GM19238 (cell line): Measurements from ENCODE around the gene STUM.
"Not testable (repeated sequence)": the region's sequence is repeated elsewhere in the genome, so short reads cannot be mapped to it uniquely, and the experiment has no call there.

ENCODE experiments used
- DNase-seq: peaks from one replicate; pipeline ENCODE4 v3.0.0; 2011; ENCODE audit warnings: low spot score; ENCODE audit not compliant: insufficient read length

The STUM gene

GRCh38 chr1:226580625-226581270 lies 32.2 kb downstream of the STUM start:
- DNase-seq: no peak

- DNase-seq: no peak
Observed at GRCh38 chr1:226581650-226582330, 33.2 kb downstream of the STUM start.

- DNase-seq: no peak
Observed at GRCh38 chr1:226582966-226583365, 34.4 kb downstream of the STUM start.

GRCh38 chr1:226584164-226584563 lies 35.6 kb downstream of the STUM start:
- no peak for DNase-seq

GRCh38 chr1:226586116-226586515 lies 37.6 kb downstream of the STUM start:
- no peak for DNase-seq

- DNase-seq: no peak
Observed at GRCh38 chr1:226586650-226587422, 38.3 kb downstream of the STUM start.

- no peak for DNase-seq
Observed at GRCh38 chr1:226588484-226588883, 39.9 kb downstream of the STUM start.

- DNase-seq: no peak
Observed at GRCh38 chr1:226589008-226589733, 40.6 kb downstream of the STUM start.

GRCh38 chr1:226590614-226591013 lies 42.0 kb downstream of the STUM start:
- no peak for DNase-seq

- no peak for DNase-seq
Observed at GRCh38 chr1:226593541-226593940, 45.0 kb downstream of the STUM start.

- DNase-seq: no peak
Observed at GRCh38 chr1:226596531-226597165, 48.1 kb downstream of the STUM start.

- no peak for DNase-seq
Observed at GRCh38 chr1:226597616-226598454, 49.3 kb downstream of the STUM start.

GRCh38 chr1:226598455-226598849 lies 49.9 kb downstream of the STUM start:
- DNase-seq: no peak

- DNase-seq: not testable (repeated sequence)
Observed at GRCh38 chr1:226598955-226599354, 50.4 kb downstream of the STUM start.

- DNase-seq: no peak
Observed at GRCh38 chr1:226599636-226600238, 51.2 kb downstream of the STUM start.

GRCh38 chr1:226600254-226600653 lies 51.7 kb downstream of the STUM start:
- DNase-seq: no peak

GRCh38 chr1:226601456-226601855 lies 52.9 kb downstream of the STUM start:
- DNase-seq: no peak

- no peak for DNase-seq
Observed at GRCh38 chr1:226602186-226603021, 53.8 kb downstream of the STUM start.
